ENCODE data around the gene NCS1.

The NCS1 gene

DNA sequence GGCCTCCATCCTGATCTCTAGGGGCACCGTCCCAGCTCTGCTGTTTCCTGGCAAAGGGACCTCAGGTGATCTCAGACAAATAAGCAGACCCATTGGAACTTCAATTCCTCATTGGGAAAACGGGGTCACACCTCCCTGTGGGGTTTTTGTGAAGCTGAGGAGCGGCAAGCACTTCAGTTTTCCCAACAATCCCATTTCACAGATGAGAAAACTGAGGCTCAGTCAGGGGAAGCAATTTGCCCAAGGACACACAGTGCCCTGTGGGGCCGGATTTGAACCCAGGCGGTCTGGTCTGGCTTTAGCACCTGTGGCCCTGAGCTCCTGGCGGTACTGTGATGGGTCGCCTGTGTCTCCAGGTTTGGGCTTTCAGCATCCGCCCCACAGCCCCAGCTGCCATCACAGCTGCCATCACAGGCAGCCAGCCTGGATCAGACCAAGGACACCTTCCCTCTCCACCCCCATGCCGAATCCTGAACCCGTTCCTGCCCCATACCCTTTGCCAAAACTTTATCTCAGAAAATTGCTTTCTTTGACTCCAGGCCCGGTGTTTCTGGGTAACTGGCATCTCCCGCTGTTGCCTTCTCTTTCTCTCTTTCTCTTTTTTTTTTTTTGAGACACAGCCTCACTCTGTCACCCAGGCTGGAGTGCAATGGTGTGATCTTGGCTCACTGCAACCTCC lies 26.4 kb downstream of the NCS1 start:
- FAIRE-seq = no peak
- TF ChIP-seq TAF1 (IDR thresholded peaks at IDR 0.05; ENCODE audit: borderline replicate concordance, low read depth, low read length) = no peak
- no peak for TF ChIP-seq POLR2A (IDR thresholded peaks at IDR 0.05; ENCODE audit: low read depth, low read length)
- TF ChIP-seq POLR2AphosphoS5 (IDR thresholded peaks at IDR 0.05; ENCODE audit: low read depth, low read length) = no peak
- no peak for DNase-seq (ENCODE audit: insufficient read length)

DNA sequence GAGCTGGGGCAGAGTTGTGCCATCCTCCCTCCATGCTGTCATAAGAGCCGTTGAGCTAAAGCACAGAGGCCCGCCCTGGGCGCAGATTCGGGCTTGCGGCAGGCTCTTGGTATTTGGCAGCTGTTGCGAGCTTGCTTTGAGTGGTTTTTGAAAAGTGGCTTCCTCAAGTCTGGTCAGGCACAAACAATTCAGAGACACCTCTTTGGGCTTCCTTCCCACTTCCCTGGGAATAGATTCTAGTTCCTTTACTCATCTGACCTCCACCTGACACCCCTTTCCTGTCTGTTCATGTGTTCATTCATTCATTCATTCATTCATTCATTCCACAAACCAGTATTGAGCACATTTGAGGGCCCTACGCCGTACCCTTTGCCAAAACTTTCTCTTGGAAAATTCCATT lies 27.4 kb downstream of the NCS1 start:
- DNase-seq (ENCODE audit: insufficient read length) (no peak), FAIRE-seq (no peak)
- no peak for TF ChIP-seq POLR2A (IDR thresholded peaks at IDR 0.05; ENCODE audit: low read depth, low read length)
- no peak for TF ChIP-seq TAF1 (IDR thresholded peaks at IDR 0.05; ENCODE audit: borderline replicate concordance, low read depth, low read length)
- TF ChIP-seq POLR2AphosphoS5 (IDR thresholded peaks at IDR 0.05; ENCODE audit: low read depth, low read length) = no peak

DNA sequence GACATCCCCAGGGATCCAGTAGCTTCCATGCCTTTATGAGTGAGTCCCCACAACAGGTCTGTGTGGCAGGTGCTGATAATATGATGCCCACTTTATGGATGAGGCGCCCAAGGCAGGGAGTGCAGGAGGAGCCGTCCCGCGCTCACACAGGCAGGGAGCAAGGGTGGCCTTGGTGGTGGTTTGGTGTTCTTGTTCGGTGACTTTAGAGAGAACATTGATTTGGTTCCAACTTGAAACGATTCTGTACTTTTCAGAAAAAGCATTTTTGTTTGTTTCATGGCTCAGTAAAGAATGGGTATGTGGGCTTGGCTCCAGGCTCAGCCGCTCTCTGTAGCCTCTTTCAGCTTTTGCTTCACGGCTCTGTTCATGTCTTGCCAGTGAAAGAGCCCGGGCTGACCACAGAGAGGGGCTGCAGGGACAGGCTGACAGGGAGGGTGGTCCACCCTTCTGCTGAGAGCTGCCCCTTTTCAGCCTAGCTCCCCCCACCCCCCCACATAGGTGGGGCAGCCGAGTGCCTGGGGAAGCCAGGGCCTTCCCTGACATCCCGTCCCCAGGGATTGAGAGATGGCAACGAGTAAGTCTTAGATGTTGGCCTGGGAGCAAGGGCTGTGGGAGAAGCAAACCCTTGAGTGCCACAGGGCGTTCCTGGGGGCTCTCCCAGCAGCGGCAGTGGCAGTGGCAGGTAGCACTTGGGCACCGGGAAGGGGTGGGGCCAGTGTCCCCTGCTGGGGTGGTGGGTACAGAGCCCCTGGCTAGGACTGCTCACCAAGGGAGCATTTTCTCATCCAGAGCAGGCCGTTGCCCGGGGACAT lies 28.0 kb downstream of the NCS1 start:
- DNase-seq (ENCODE audit: insufficient read length) (no peak), FAIRE-seq (no peak)

GRCh38 chr9:130201399-130201873 lies 29.2 kb downstream of the NCS1 start:
- DNase-seq (ENCODE audit: insufficient read length) = no peak
- no peak for TF ChIP-seq POLR2A (IDR thresholded peaks at IDR 0.05; ENCODE audit: low read depth, low read length)
- TF ChIP-seq TAF1 (IDR thresholded peaks at IDR 0.05; ENCODE audit: borderline replicate concordance, low read depth, low read length) = no peak
- no peak for TF ChIP-seq POLR2AphosphoS5 (IDR thresholded peaks at IDR 0.05; ENCODE audit: low read depth, low read length)
- FAIRE-seq = no peak

More for the DNA sequence above, 28.0 kb downstream of the NCS1 start:
- TF ChIP-seq TAF1 (IDR thresholded peaks at IDR 0.05; ENCODE audit: borderline replicate concordance, low read depth, low read length) (no peak), POLR2AphosphoS5 (IDR thresholded peaks at IDR 0.05; ENCODE audit: low read depth, low read length) (no peak), POLR2A (IDR thresholded peaks at IDR 0.05; ENCODE audit: low read depth, low read length) (no peak)

DNA sequence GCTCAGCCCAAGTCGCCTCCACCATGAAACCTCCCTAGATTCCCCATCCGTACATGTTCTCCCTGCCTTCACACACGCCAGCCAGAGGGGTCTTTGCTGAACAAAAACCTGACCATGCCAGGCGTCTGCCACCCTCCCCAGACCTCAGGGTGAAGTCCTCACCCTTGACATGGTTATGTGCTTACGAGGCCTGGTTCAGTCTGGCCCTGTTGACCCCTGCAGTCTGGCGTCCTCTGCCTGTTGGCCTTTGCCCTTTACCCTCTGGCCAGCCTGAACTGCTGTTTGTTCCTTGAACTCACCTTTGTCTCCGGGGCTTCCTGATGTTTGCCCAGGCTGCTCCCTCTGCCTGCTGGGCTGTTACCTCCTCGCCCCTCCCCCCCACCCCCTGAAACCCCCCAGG lies 29.8 kb downstream of the NCS1 start:
- no peak for TF ChIP-seq POLR2AphosphoS5 (IDR thresholded peaks at IDR 0.05; ENCODE audit: low read depth, low read length)
- FAIRE-seq (no peak), DNase-seq (ENCODE audit: insufficient read length) (no peak)

- TF ChIP-seq TAF1 (IDR thresholded peaks at IDR 0.05; ENCODE audit: borderline replicate concordance, low read depth, low read length) = no peak
- TF ChIP-seq POLR2AphosphoS5 (IDR thresholded peaks at IDR 0.05; ENCODE audit: low read depth, low read length) = no peak
- no peak for TF ChIP-seq POLR2A (IDR thresholded peaks at IDR 0.05; ENCODE audit: low read depth, low read length)
- FAIRE-seq = no peak
- no peak for DNase-seq (ENCODE audit: insufficient read length)
Observed at GRCh38 chr9:130204341-130204740, 32.1 kb downstream of the NCS1 start.

- FAIRE-seq = no peak
- no peak for DNase-seq (ENCODE audit: insufficient read length)
- TF ChIP-seq POLR2A (IDR thresholded peaks at IDR 0.05; ENCODE audit: low read depth, low read length) = no peak
- TF ChIP-seq TAF1 (IDR thresholded peaks at IDR 0.05; ENCODE audit: borderline replicate concordance, low read depth, low read length) = no peak
- TF ChIP-seq POLR2AphosphoS5 (IDR thresholded peaks at IDR 0.05; ENCODE audit: low read depth, low read length) = no peak
Observed at GRCh38 chr9:130204959-130205358, 32.8 kb downstream of the NCS1 start.

DNA sequence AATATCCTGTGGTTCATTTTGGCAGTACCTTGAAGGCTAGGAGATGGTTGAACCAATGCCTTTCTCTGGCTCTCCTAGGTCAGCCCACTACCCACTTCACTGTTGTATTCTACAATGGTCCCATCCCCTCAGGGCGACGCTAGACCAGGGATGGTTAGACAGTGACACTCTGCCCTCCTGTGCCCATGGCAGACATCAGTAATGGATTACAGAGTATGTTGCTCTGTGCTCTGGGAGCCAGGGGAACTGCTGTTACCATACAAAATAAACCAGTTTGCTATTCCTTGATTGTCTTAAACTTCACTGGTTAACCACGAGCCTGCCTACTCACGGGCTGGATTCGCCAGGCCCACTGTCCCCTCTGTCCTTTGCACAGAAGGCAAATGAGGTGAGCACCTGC lies 33.7 kb downstream of the NCS1 start:
- TF ChIP-seq POLR2AphosphoS5 (IDR thresholded peaks at IDR 0.05; ENCODE audit: low read depth, low read length) (no peak), TAF1 (IDR thresholded peaks at IDR 0.05; ENCODE audit: borderline replicate concordance, low read depth, low read length) (no peak), POLR2A (IDR thresholded peaks at IDR 0.05; ENCODE audit: low read depth, low read length) (no peak)
- DNase-seq (ENCODE audit: insufficient read length) = no peak
- no peak for FAIRE-seq

- no peak for DNase-seq (ENCODE audit: insufficient read length)
- no peak for FAIRE-seq
- no peak for TF ChIP-seq TAF1 (IDR thresholded peaks at IDR 0.05; ENCODE audit: borderline replicate concordance, low read depth, low read length)
Observed at GRCh38 chr9:130206579-130206978, 34.4 kb downstream of the NCS1 start.

DNA sequence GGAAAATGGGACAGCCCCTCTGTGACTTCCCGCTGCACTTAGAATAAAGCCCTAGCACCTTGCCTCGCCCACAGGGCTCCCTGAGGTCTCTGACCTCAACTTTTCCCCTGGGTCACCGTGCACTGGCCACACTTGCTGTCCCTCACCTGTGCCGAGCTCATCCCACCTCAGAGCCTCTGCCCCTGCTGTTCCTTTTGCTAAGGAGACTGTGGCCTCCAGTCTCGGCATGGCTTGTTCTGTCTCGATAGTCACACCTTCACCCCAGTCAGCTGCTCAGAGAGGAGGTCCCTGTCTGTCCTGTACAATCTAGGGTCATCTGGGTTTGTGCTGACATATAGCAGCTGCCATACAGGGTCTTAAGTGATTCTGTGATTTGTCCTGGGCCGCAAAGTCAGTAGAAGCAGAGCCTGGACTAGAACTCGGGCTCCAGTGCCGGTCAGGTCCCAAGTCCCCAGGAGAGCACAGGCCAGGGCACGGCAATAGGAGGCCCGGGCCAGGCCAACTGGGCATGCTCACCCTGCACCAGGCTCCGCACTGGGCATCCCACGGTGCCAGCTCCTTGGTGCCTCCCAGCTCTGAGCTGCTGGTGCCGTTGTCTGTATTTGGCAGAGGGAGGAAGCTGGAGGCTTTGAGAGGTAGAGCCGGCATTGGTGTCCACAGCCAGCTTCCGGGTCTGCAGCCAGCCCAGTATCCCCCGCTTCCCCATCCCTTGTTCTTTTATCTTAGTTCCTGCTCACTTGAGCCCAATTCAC lies 35.2 kb downstream of the NCS1 start:
- FAIRE-seq (no peak), DNase-seq (ENCODE audit: insufficient read length) (no peak)
- TF ChIP-seq POLR2A (IDR thresholded peaks at IDR 0.05; ENCODE audit: low read depth, low read length) (no peak), TAF1 (IDR thresholded peaks at IDR 0.05; ENCODE audit: borderline replicate concordance, low read depth, low read length) (no peak)

GRCh38 chr9:130208600-130209347 lies 36.6 kb downstream of the NCS1 start:
- TF ChIP-seq TAF1 (IDR thresholded peaks at IDR 0.05; ENCODE audit: borderline replicate concordance, low read depth, low read length) (no peak), POLR2AphosphoS5 (IDR thresholded peaks at IDR 0.05; ENCODE audit: low read depth, low read length) (no peak), POLR2A (IDR thresholded peaks at IDR 0.05; ENCODE audit: low read depth, low read length) (no peak)
- no peak for DNase-seq (ENCODE audit: insufficient read length)
- no peak for FAIRE-seq

All from GM12892 (cell line).